ENCODE measurements around the gene UBE2V1.

GRCh38 chr20:50116368-50116999, 3.5 kb upstream of the UBE2V1 start:
- TF ChIP-seq BCLAF1 (IDR thresholded peaks at IDR 0.05) (no peak), EGR1 (IDR thresholded peaks at IDR 0.05; ENCODE audit: borderline replicate concordance in 1 of 2, low read depth in 2 of 2, low read length in 2 of 2) (no peak), NFIC (IDR thresholded peaks at IDR 0.05; ENCODE audit: low read depth, low read length) (no peak), ETV6 (conservative IDR thresholded peaks at IDR 0.05 in 1 of 2, IDR thresholded peaks at IDR 0.05 in 1 of 2; ENCODE audit: borderline replicate concordance in 1 of 2, low read depth in 1 of 2) (no peak), PRDM15 (CRISPR knock-in tag; IDR thresholded peaks at IDR 0.05) (no peak), CTCF (IDR thresholded peaks at IDR 0.05 in 2 of 3, conservative IDR thresholded peaks at IDR 0.05 in 1 of 3; ENCODE audit: control insufficient read depth in 2 of 3, extremely low read depth in 1 of 3, insufficient read depth in 1 of 3, low read depth in 3 of 3, low read length in 3 of 3) (no peak), ATF3 (IDR thresholded peaks at IDR 0.05; ENCODE audit: borderline replicate concordance, extremely low read depth, low read depth, low read length) (no peak), PBX3 (IDR thresholded peaks at IDR 0.05; ENCODE audit: insufficient replicate concordance, low read depth, low read length) (no peak), KAT2A (conservative IDR thresholded peaks at IDR 0.05; ENCODE audit: control insufficient read depth, low read depth, low read length) (no peak), POLR2A (IDR thresholded peaks at IDR 0.05; ENCODE audit: low read depth, low read length) (no peak)

All from GM12878 (cell line).